Measurements from ENCODE around the gene FAM81B. TPM values are rescaled to one million over a fixed set of nuclear protein-coding genes. Genes with fewer than 3 reads are reported as not detected.

The FAM81B gene
- total RNA-seq, 1 experiment from 2014 or later: not detected

DNA sequence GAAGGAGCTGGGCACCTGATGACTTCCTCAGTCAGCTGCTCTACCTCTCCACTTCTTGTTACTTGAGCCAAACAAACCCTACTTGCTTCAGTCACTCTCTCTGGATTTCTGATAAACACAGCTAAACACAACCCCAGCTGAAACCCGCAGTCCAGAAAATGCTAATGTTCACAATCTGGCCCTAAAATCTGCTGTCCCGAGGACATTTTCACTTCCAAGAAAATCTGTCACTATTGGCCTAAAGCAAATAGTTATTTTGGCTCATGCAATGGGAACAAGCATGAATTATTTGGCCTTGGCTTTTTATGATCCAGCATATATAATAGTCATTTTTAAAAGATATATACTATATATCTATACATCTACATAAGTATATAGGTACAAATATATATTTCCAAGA lies 19.1 kb downstream of the FAM81B start:
- Mint-ChIP-seq H3K9me3 (ENCODE audit: unreplicated experiment) (no peaks in the 10 kb centered on the region), H3K27ac (ENCODE audit: unreplicated experiment) (no peak overlapping the region), H3K27me3 (ENCODE audit: insufficient read depth, unreplicated experiment) (peaks cover 17% of the 10 kb centered on the region), H3K4me3 (ENCODE audit: unreplicated experiment) (no peak overlapping the region), H3K4me1 (ENCODE audit: low read depth, unreplicated experiment) (no peaks in the 10 kb centered on the region), H3K36me3 (ENCODE audit: insufficient read depth, unreplicated experiment) (no peaks in the 10 kb centered on the region)
- no peaks in the 10 kb centered on the region for H3K27me3 ChIP-seq (replicated peaks; ENCODE audit: control insufficient read depth, insufficient read depth, low read length)
- POLR2A ChIA-PET: no interaction called here
- no peaks in the 10 kb centered on the region for H3K4me1 ChIP-seq
- CTCF ChIA-PET: no interaction called here
- intact Hi-C loops (cut with micrococcal nuclease; ENCODE audit: unreplicated experiment): no loop called here
- no peak for DNase-seq
- no peak overlapping the region for H3K4me3 ChIP-seq (ENCODE audit: low read depth, low read length)
- no TSS peak for BruUV-seq (replicated peaks)
- no peak for TF ChIP-seq CTCF (IDR thresholded peaks at IDR 0.05; ENCODE audit: insufficient read depth in 1 of 2, low read depth in 1 of 2, low read length in 1 of 2, severe bottlenecking in 1 of 2, unreplicated experiment in 1 of 2)
- H3K36me3 ChIP-seq (ENCODE audit: control insufficient read depth, insufficient read depth, low read length): no peaks in the 10 kb centered on the region
- H3K9me3 ChIP-seq: no peaks in the 10 kb centered on the region

DNA sequence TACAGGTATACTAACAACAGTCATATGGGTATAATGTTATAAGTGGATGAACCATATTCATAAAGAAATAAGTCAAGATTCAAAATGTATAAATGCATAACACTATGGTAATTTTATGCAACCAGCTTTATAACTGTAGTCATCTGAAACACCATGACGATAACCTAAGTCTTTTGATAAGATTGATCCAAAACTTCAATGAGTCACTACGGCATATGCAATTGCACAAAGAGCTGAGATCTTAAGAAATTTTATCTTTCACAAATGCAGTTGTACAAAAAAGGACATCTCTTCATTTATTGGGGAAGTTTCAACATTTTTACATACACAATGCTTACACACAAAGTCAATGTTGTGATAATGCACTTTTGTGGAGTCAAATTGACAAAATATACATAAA lies 20.3 kb downstream of the FAM81B start:
- intact Hi-C loops (cut with micrococcal nuclease; ENCODE audit: unreplicated experiment): no loop called here
- peaks cover 12% of the 10 kb centered on the region for H3K27me3 Mint-ChIP-seq (ENCODE audit: insufficient read depth, unreplicated experiment)
- Histone ChIP-seq H3K4me3 (ENCODE audit: low read depth, low read length) (no peak overlapping the region), H3K9me3 (no peaks in the 10 kb centered on the region), H3K27me3 (replicated peaks; ENCODE audit: control insufficient read depth, insufficient read depth, low read length) (no peaks in the 10 kb centered on the region), H3K36me3 (ENCODE audit: control insufficient read depth, insufficient read depth, low read length) (no peaks in the 10 kb centered on the region), H3K4me1 (no peaks in the 10 kb centered on the region)
- H3K27ac Mint-ChIP-seq (ENCODE audit: unreplicated experiment): no peak overlapping the region
- DNase-seq: no peak
- POLR2A ChIA-PET: no interaction called here
- H3K4me1 Mint-ChIP-seq (ENCODE audit: low read depth, unreplicated experiment): no peaks in the 10 kb centered on the region
- no peak overlapping the region for H3K4me3 Mint-ChIP-seq (ENCODE audit: unreplicated experiment)
- CTCF ChIA-PET: no interaction called here
- no peaks in the 10 kb centered on the region for H3K36me3 Mint-ChIP-seq (ENCODE audit: insufficient read depth, unreplicated experiment)
- no peak for TF ChIP-seq CTCF (IDR thresholded peaks at IDR 0.05; ENCODE audit: insufficient read depth in 1 of 2, low read depth in 1 of 2, low read length in 1 of 2, severe bottlenecking in 1 of 2, unreplicated experiment in 1 of 2)
- BruUV-seq (replicated peaks): no TSS peak
- no peaks in the 10 kb centered on the region for H3K9me3 Mint-ChIP-seq (ENCODE audit: unreplicated experiment)

- Mint-ChIP-seq H3K9me3 (ENCODE audit: unreplicated experiment) (no peaks in the 10 kb centered on the region), H3K36me3 (ENCODE audit: insufficient read depth, unreplicated experiment) (no peaks in the 10 kb centered on the region), H3K27me3 (ENCODE audit: insufficient read depth, unreplicated experiment) (peaks cover 4% of the 10 kb centered on the region), H3K27ac (ENCODE audit: unreplicated experiment) (no peak overlapping the region), H3K4me3 (ENCODE audit: unreplicated experiment) (no peak overlapping the region), H3K4me1 (ENCODE audit: low read depth, unreplicated experiment) (no peaks in the 10 kb centered on the region)
- no peak for DNase-seq
- no peaks in the 10 kb centered on the region for H3K36me3 ChIP-seq (ENCODE audit: control insufficient read depth, insufficient read depth, low read length)
- no peaks in the 10 kb centered on the region for H3K9me3 ChIP-seq
- no TSS peak for BruUV-seq (replicated peaks)
- TF ChIP-seq CTCF (IDR thresholded peaks at IDR 0.05; ENCODE audit: insufficient read depth in 1 of 2, low read depth in 1 of 2, low read length in 1 of 2, severe bottlenecking in 1 of 2, unreplicated experiment in 1 of 2): no peak
- CTCF ChIA-PET: no interaction called here
- H3K4me1 ChIP-seq: no peaks in the 10 kb centered on the region; the same call in 1 of the 2 replicates
- H3K4me3 ChIP-seq (ENCODE audit: low read depth, low read length): no peak overlapping the region
- intact Hi-C loops (cut with micrococcal nuclease; ENCODE audit: unreplicated experiment): no loop called here
- H3K27me3 ChIP-seq (replicated peaks; ENCODE audit: control insufficient read depth, insufficient read depth, low read length): no peaks in the 10 kb centered on the region
- POLR2A ChIA-PET: no interaction called here
Observed at GRCh38 chr5:95414451-95414850, 23.3 kb downstream of the FAM81B start.
